H9 (cell line): ENCODE results near the gene KLHDC8A. TPM values are rescaled to one million over a fixed set of nuclear protein-coding genes. Genes with fewer than 3 reads are reported as not detected.

Experiments used
- DNase-seq: peaks from one replicate; pipeline ENCODE4 v3.0.0-alpha.2; 2017
- H2AFZ ChIP-seq: one replicate; pipeline ENCODE4 v1.6.1; 2013; ENCODE audit warnings: mild to moderate bottlenecking, low read length, control low read depth, moderate library complexity
- H2AK5ac ChIP-seq: 2 replicates; pipeline ENCODE4 v1.6.1; 2013; ENCODE audit warnings: low read length, control low read depth, mixed read lengths; ENCODE audit not compliant: insufficient read length
- H2BK120ac ChIP-seq: one replicate; pipeline ENCODE4 v1.6.1; 2013; ENCODE audit warnings: low read depth, mild to moderate bottlenecking, low read length, control low read depth, inconsistent platforms; ENCODE audit not compliant: poor library complexity, severe bottlenecking
- H2BK12ac ChIP-seq: 2 replicates; pipeline ENCODE4 v1.6.1; 2013; ENCODE audit warnings: low read length, control low read depth, mixed read lengths, low read depth; ENCODE audit not compliant: insufficient read length
- H2BK15ac ChIP-seq: 2 replicates; pipeline ENCODE4 v1.6.1; 2013; ENCODE audit warnings: low read depth, low read length, control low read depth
- H2BK20ac ChIP-seq: one replicate; pipeline ENCODE4 v1.6.1; 2013; ENCODE audit warnings: low read depth, mild to moderate bottlenecking, low read length, control low read depth, inconsistent platforms; ENCODE audit not compliant: poor library complexity, severe bottlenecking
- H2BK5ac ChIP-seq: 2 replicates; pipeline ENCODE4 v1.6.1; 2013; ENCODE audit warnings: low read length, control low read depth, mixed read lengths; ENCODE audit not compliant: insufficient read length
- H3K14ac ChIP-seq: 2 replicates; pipeline ENCODE4 v1.6.1; 2013; ENCODE audit warnings: low read length, control low read depth; ENCODE audit not compliant: insufficient read depth
- H3K18ac ChIP-seq: 2 replicates; pipeline ENCODE4 v1.6.1; 2013; ENCODE audit warnings: low read depth, mild to moderate bottlenecking, mixed read lengths, low read length, control low read depth; ENCODE audit not compliant: insufficient read length
- H3K23ac ChIP-seq: 2 replicates; pipeline ENCODE4 v1.6.1; 2013; ENCODE audit warnings: low read length, control low read depth, mixed read lengths, low read depth; ENCODE audit not compliant: insufficient read length
- H3K23me2 ChIP-seq: 2 replicates; pipeline ENCODE4 v1.6.1; 2013; ENCODE audit warnings: low read depth, mild to moderate bottlenecking, mixed read lengths, low read length, control low read depth; ENCODE audit not compliant: insufficient read length, poor library complexity, severe bottlenecking
- H3K27ac ChIP-seq: 2 replicates; pipeline ENCODE4 v1.5.1; 2013; ENCODE audit warnings: low read length, control low read depth, mixed read lengths, low read depth; ENCODE audit not compliant: insufficient read length
- H3K27me3 ChIP-seq: 2 replicates; pipeline ENCODE4 v1.6.1; 2013; ENCODE audit warnings: low read length, control low read depth, inconsistent platforms; ENCODE audit not compliant: insufficient read depth
- H3K4ac ChIP-seq: 2 replicates; pipeline ENCODE4 v1.6.1; 2013; ENCODE audit warnings: low read depth, mild to moderate bottlenecking, control low read depth, inconsistent platforms, low read length, moderate library complexity
- H3K4me1 ChIP-seq: 2 replicates; pipeline ENCODE4 v1.6.1; 2013; ENCODE audit warnings: low read length, control low read depth, inconsistent platforms; ENCODE audit not compliant: insufficient read depth
- H3K4me2 ChIP-seq: 2 replicates; pipeline ENCODE4 v1.6.1; 2013; ENCODE audit warnings: low read length, control low read depth, mixed read lengths; ENCODE audit not compliant: insufficient read length, insufficient read depth
- H3K56ac ChIP-seq: 2 replicates; pipeline ENCODE4 v1.6.1; 2013; ENCODE audit warnings: low read depth, mild to moderate bottlenecking, mixed read lengths, low read length, control low read depth; ENCODE audit not compliant: insufficient read length
- H3K79me1 ChIP-seq: 2 replicates; pipeline ENCODE4 v1.6.1; 2013; ENCODE audit warnings: low read depth, mild to moderate bottlenecking, moderate library complexity, low read length, control low read depth, inconsistent platforms; ENCODE audit not compliant: insufficient read depth, poor library complexity, severe bottlenecking
- H3K79me2 ChIP-seq: 2 replicates; pipeline ENCODE4 v1.6.1; 2013; ENCODE audit warnings: low read length, control low read depth, inconsistent platforms; ENCODE audit not compliant: insufficient read depth
- H3K9ac ChIP-seq: 2 replicates; pipeline ENCODE4 v1.6.1; 2013; ENCODE audit warnings: low read length, control low read depth, mixed read lengths; ENCODE audit not compliant: insufficient read length; ENCODE audit errors: extremely low read depth
- H3K9me3 ChIP-seq: one replicate; pipeline ENCODE4 v1.6.1; 2013; ENCODE audit warnings: low read depth, low read length, inconsistent platforms; ENCODE audit not compliant: control insufficient read depth
- H3T11ph ChIP-seq: one replicate; pipeline ENCODE4 v1.6.1; 2013; ENCODE audit warnings: mild to moderate bottlenecking, low read length, control low read depth, inconsistent platforms
- H4K20me1 ChIP-seq: one replicate; pipeline ENCODE4 v1.6.1; 2013; ENCODE audit not compliant: control insufficient read depth, insufficient read length, insufficient read depth
- H4K5ac ChIP-seq: 2 replicates; pipeline ENCODE4 v1.6.1; 2013; ENCODE audit warnings: low read depth, mild to moderate bottlenecking, mixed read lengths, low read length, control low read depth; ENCODE audit not compliant: insufficient read length
- H4K8ac ChIP-seq: replicated peaks from 2 replicates; pipeline ENCODE4 v1.6.1; 2013; ENCODE audit warnings: low read length, control low read depth, mixed read lengths, low read depth; ENCODE audit not compliant: insufficient read length
- H4K91ac ChIP-seq: 2 replicates; pipeline ENCODE4 v1.6.1; 2013; ENCODE audit warnings: low read depth, mild to moderate bottlenecking, moderate library complexity, mixed read lengths, low read length, control low read depth; ENCODE audit not compliant: insufficient read length
- H3K27ac Mint-ChIP-seq, 3 experiments: 2 replicates in 2 of 3; 3 replicates in 1 of 3; pipeline ENCODE4 v1.8.0; 2020 to 2021; ENCODE audit warnings: mixed read lengths in 3 of 3, mild to moderate bottlenecking in 1 of 3, moderate library complexity in 1 of 3
- H3K27me3 Mint-ChIP-seq: 2 replicates; pipeline ENCODE4 v1.8.0; 2021; ENCODE audit warnings: low read depth, mild to moderate bottlenecking, moderate library complexity, mixed read lengths
- H3K36me3 Mint-ChIP-seq, 3 experiments: 2 replicates in 2 of 3; 3 replicates in 1 of 3; pipeline ENCODE4 v1.8.0; 2020 to 2021; ENCODE audit warnings: low read depth in 3 of 3, mixed read lengths in 3 of 3; ENCODE audit not compliant: insufficient read depth in 1 of 3
- H3K4me1 Mint-ChIP-seq, 2 experiments: 2 replicates each; pipeline ENCODE4 v1.8.0; 2020; ENCODE audit warnings: mixed read lengths in 2 of 2
- H3K4me3 Mint-ChIP-seq, 2 experiments: 2 replicates in 1 of 2; 3 replicates in 1 of 2; pipeline ENCODE4 v1.8.0; 2020 to 2021; ENCODE audit warnings: mild to moderate bottlenecking in 2 of 2, mixed read lengths in 2 of 2, moderate library complexity in 1 of 2
- H3K9me3 Mint-ChIP-seq, 2 experiments: 2 replicates in 1 of 2; 3 replicates in 1 of 2; pipeline ENCODE4 v1.8.0; 2020; ENCODE audit warnings: mild to moderate bottlenecking in 2 of 2, mixed read lengths in 2 of 2, moderate library complexity in 1 of 2
- CTCF ChIP-seq: fragments of 200-600 bp; sonication (generic); conservative IDR thresholded peaks from 3 replicates; pipeline ENCODE4 v1.8.0; 2021; ENCODE audit warnings: antibody characterized with exemption, mild to moderate bottlenecking
- WGBS: extraction: QIAGEN DNeasy Blood & Tissue Kit; methylation state at CpG from one replicate; pipeline ENCODE4 v1.1.7; 2013; ENCODE audit warnings: missing lambda C conversion rate, low lambda C conversion rate, mixed read lengths; ENCODE audit not compliant: insufficient read length; ENCODE audit errors: extremely low coverage; 5-methylcytosine and 5-hydroxymethylcytosine counted together
- total RNA-seq: library from RNA; stranded (reverse); gene quantifications from 2 replicates; pipeline ENCODE4 v1.2.1, GENCODE V29; 2021

KLHDC8A gene
- total RNA-seq, 1 experiment from 2014 or later, result 0.96 TPM

DNA sequence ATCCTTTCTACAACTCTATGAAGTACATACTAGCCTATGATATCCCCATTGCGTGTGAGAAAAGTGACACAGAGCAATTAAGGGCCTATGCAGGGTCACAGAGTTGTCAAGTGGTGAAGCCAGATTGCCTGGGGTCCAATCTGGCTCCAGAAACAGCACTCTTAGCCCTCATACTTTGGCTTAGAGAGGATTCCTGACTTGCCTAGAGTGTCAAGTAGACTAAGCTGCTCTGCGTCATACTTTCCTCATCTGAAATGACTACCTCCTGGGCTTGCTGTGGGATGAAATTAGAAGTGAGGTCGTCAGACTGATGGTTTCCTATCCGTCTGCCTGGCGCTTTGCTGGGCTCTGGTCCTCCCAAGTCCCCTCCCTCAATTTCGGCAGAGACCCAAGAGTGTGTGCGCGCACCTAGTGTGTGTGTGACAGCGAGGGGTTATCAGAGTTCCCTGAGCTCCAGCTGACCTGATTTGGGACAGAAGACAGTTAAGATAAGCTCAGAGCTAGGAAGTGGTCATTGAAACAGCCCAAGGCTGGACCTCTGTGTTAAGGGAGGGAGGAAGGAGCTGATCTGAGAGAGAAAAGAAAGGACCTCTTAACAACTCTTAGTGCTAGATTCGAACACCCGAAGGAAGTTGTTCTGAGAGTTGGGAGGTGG, 29.8 kb downstream of the KLHDC8A start:
- Histone ChIP-seq H2BK12ac (no peak overlapping the region), H4K5ac (no peak overlapping the region), H3K27ac (no peak overlapping the region), H3K79me2 (no peaks in the 10 kb centered on the region), H3K4me2 (no peak overlapping the region), H2BK5ac (no peak overlapping the region), H3K4ac (no peak overlapping the region), H2AFZ (no peak overlapping the region), H4K8ac (no peak overlapping the region), H4K20me1 (no peaks in the 10 kb centered on the region), H3K56ac (no peak overlapping the region), H3K18ac (no peak overlapping the region), H3K23ac (no peak overlapping the region), H3K23me2 (no peaks in the 10 kb centered on the region), H3T11ph (no peak overlapping the region), H3K14ac (no peak overlapping the region; the same call in 1 of the 2 replicates), H3K4me1 (peaks cover 3% of the 10 kb centered on the region; the same call in 1 of the 2 replicates), H2BK120ac (no peak overlapping the region), H3K27me3 (no peaks in the 10 kb centered on the region), H4K91ac (no peak overlapping the region), H2BK20ac (no peak overlapping the region), H3K79me1 (no peaks in the 10 kb centered on the region), H3K9me3 (no peaks in the 10 kb centered on the region), H2AK5ac (no peak overlapping the region), H3K9ac (no peak overlapping the region), H2BK15ac (no peak overlapping the region)
- H3K36me3 Mint-ChIP-seq, result no peaks in the 10 kb centered on the region; a peak in 1 of 7 replicates
- H3K4me1 Mint-ChIP-seq, result peaks cover 18 to 24% of the 10 kb centered on the region in 2 experiments
- H3K9me3 Mint-ChIP-seq, result no peaks in the 10 kb centered on the region
- WGBS, result no CpG with 5 or more reads among the region's 11 CpGs
- H3K4me3 Mint-ChIP-seq, result no peak overlapping the region
- no peak for TF ChIP-seq CTCF
- peaks cover 7% of the 10 kb centered on the region for H3K27me3 Mint-ChIP-seq
- no peak for DNase-seq
- no peak overlapping the region for H3K27ac Mint-ChIP-seq
